HG03159 (cell line): ENCODE measurements around the gene G6PC3.
"Not testable (repeated sequence)": the region's sequence is repeated elsewhere in the genome, so short reads cannot be mapped to it uniquely, and the experiment has no call there.

Source experiments
- ATAC-seq: cut with Tn5 transposase; IDR thresholded peaks from one replicate; pipeline ENCODE4 v1.9.1; 2021; ENCODE audit warnings: mild to moderate bottlenecking, moderate library complexity; ENCODE audit not compliant: unreplicated experiment

Gene G6PC3

DNA sequence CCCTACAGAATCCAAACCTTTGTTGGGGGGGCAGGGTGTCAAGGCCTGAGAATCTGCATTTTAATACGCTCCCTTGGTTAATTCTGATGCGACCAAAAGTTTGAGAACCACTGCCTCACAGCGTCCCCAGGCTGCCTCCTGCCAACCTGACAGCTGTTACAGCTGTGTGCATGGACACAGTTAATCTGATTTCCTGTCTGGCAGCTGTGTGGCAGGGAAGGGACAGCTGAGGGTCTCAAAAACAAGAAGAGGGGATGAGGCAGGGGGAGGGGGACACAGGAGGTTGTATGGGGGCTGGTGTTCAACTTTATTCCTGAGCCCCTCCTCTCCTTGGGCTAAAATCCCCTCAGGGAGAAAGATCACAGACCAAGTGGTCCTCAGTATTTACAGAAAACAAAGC is 35.4 kb downstream of the G6PC3 start:
- no peak for ATAC-seq

DNA sequence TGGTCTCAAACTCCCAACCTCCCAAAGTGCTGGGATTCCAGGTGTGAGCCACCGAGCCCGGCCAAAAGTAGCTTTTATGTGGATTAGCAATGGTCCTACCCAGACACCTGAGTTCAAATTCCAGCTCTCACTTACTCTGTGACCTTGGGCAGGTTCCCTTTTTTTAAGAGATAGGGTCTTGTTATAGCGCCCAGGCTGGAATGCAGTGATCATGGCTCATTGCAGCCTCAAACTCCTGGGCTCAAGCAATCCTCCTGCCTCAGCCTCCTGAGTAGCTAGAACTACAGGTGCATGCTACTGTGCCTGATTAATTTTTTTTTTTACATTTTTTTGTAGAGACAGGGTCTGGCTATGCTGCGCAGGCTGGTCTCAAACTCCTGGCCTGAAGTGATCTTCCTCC is 36.3 kb downstream of the G6PC3 start:
- no peak for ATAC-seq

GRCh38 chr17:44108440-44109311 is 38.1 kb downstream of the G6PC3 start:
- no peak for ATAC-seq

DNA sequence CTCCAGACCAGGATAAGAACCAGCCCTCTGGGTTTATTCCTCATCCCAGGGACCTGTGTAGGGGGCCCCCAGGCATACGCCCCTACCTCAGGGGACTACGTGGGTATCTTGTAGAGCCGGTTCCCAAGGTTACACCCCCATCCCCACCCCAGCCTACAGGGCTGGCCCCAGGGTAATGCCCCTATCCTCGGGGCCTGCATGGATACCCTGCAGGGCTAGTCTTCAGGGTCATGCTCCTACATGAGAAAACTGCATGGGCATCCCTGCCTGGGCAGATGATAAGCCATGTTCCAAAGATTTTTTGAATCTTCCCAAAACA is 38.7 kb downstream of the G6PC3 start:
- no peak for ATAC-seq

- no peak for ATAC-seq
Observed at GRCh38 chr17:44110011-44110686, 39.6 kb downstream of the G6PC3 start.

GRCh38 chr17:44110823-44111633 is 40.5 kb downstream of the G6PC3 start:
- no peak for ATAC-seq

GRCh38 chr17:44111777-44112176 is 41.2 kb downstream of the G6PC3 start:
- no peak for ATAC-seq

DNA sequence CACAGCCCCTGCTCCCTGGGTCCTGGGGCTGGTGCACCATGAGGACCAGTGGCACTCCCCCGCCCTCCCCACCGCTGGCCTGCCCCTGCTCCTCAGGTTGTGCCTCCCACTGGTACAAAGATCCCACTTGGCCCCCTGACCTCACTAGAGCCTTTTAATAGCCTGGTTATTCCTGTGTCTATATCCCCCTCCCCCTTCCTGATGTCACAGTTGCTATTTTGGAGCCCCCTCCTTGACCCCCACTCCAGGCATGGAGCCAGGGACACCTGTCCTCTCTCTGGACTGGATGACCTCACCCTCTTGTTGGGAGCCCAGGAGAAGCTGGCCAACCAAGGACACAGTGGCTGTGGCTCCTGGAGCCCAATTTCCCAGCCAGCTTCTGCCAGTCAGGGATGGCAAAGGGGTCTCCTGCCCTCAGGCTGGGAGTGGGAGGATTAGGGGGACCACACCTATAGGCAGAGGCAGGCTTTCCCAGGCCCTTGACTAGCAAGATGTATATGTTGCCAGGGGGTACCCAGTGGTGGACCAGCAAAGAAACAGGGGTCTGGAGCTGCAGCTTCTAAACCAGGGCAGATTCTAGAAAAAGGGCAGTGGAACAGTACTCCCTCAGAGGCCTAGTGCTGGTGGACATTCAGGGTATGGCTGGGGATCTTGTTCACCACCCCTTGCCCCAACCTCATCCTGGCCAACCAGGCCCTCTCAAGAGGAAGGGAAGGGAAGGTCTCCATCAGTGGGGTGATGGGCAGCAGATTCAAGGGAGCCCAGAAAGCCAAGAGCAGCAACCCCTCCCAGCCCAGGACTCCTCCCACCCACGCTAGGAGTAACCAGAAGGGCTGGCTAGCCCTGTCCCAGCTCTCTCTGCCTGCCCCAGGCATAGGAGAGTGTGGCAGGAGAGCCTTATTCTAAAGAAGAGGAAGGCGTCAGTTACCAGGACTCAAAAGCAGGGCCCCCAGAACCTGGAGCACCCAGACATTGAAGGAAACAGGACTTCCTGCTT is 42.0 kb downstream of the G6PC3 start:
- no peak for ATAC-seq

DNA sequence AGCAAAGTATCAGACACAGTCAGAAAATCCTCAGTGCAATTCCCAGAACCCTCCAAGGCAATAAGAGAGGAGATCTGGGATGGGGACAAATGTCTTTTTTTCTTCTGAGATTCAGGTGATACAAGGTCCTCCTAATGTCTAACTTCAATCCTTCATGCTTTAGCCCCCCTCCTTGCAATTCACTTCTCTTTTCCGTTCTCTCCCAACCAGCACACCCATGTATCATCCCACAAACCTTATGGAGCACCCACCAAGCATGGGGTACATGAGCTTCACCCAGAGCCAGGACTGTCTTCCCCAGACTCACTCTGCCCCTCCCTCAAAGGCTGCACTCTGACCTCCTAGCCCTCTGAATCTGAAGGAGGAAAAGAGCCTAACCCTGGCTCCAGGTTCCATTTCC is 42.8 kb downstream of the G6PC3 start:
- ATAC-seq = no peak

- no peak for ATAC-seq
Observed at GRCh38 chr17:44113868-44114840, 43.6 kb downstream of the G6PC3 start.

DNA sequence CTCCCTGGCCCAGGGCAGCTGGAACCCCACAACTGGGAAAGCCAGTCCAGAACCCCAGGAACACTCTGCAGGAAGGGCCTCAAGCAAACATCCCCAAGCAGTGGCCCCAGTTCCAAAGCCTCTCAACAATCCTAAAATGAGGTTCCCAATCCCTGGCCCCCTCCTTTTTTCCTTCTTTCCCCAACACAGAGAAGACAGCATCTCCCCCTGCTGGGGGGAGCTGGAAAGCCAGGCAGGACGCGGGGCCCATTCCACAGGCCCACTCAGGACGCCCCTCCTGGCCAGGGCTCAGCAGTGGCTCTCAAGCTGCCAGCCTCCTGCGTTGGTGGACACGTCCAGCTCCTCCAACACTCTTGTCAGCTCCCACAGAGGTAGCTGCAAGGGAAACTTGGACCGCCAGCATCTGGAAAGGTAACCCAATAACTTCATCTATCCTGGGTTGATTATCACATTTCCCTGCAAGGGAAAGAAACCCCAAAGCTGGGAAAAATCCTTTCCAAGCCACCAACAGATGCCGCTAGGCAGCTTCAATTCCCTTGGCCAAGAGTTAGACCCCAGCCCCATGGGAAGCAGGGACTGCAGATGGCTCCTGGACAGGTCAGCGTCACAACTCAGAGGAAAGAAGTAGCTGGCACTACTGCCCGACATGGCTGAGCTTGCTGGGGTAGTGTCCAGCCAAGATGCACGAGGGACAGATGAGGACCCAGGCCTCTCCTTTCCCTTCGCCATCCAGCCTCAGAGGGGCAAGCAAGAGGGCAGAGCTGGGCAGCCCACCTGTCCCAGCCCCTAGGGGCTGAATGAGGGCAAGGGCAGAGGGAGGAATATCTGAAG is 45.3 kb downstream of the G6PC3 start:
- ATAC-seq = no peak

GRCh38 chr17:44117351-44117750 is 46.8 kb downstream of the G6PC3 start:
- ATAC-seq = no peak

GRCh38 chr17:44118427-44119050 is 48.0 kb downstream of the G6PC3 start:
- no peak for ATAC-seq

DNA sequence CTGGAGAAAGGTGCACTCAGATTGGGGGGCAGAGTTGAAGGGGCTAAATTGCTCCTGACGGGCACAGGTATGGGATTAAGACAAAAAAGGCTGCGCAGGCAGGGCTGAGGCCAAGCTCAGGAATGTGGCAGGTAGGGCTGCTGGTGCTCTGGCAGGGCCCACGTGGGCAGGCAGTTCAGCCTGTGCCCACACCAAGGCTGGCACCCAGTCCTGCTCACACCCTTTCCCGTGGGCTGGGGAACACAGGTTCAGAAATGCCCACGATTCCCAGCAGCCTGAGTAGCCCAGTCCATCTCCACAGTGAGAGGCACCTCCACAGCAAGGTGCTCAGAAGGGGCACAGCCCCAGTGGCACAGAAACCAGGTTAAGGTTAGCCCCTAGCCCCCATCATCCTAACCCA is 48.5 kb downstream of the G6PC3 start:
- ATAC-seq = no peak

GRCh38 chr17:44119798-44120197 is 49.3 kb downstream of the G6PC3 start:
- no peak for ATAC-seq

- ATAC-seq = not testable (repeated sequence)
Observed at GRCh38 chr17:44120281-44120680, 49.7 kb downstream of the G6PC3 start.

- ATAC-seq = no peak
Observed at GRCh38 chr17:44120851-44121605, 50.5 kb downstream of the G6PC3 start.
